Measurements from ENCODE around the gene ALKBH8.
"Not testable (repeated sequence)": the region's sequence is repeated elsewhere in the genome, so short reads cannot be mapped to it uniquely, and the experiment has no call there.

Gene ALKBH8

DNA sequence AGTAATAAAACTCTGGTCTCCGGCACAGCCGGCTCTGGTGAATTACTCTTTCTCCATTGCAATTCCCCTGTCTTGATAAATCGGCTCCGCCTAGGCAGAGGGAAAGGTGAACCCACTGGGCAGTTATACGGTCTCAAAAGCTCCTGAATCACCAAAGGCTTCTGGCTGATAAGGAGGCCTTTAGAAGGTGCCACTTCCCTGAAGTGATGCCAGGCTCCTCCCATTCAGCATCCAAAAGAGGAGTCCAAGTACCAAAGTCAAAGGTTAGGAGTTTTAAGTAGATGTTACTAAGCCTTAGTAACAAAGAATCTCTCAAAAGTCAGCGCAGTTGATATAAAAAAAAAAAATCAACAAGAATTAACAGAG is 11.8 kb upstream of the ALKBH8 start:
- no peak for DNase-seq (ENCODE audit: low read depth)

DNA sequence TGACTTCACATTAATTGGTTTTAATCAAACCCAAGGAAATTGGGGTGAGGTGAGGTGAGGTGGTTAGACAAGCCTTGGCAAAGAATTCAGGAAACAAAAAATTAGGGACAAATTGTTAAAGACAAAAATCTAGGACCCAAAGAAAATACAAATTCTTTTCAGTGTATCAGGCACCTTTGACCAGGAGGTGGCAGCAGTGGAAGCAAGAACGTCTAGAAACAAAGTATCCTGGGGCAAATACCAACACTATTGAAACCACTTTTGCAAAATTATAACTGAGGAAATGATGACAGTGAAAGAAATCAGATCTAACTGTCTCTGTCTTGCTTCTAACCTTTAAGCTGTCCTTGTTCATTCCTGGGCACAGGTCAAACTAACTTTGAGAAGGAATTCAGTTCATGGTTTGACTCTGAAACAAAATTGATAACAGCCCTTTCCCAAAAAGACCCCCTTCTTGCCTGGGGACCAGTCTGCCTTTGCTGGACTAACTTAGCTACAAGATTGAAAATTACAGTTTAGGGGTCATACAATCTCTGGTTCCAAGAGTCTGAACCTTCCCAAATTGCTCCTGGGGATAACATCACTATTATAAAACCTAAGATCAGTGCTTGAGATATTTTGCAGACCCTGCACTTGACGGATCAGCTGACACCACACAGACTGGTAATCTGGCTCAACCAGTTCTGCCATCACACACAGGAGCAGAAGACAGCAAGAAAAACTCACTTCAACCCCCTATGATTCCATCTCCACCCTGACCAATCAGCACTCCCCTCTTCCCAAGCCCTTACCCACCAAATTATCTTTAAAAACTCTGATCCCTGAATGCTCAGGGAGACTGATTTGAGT is 11.2 kb upstream of the ALKBH8 start:
- not testable (repeated sequence) for DNase-seq (ENCODE audit: low read depth)

DNA sequence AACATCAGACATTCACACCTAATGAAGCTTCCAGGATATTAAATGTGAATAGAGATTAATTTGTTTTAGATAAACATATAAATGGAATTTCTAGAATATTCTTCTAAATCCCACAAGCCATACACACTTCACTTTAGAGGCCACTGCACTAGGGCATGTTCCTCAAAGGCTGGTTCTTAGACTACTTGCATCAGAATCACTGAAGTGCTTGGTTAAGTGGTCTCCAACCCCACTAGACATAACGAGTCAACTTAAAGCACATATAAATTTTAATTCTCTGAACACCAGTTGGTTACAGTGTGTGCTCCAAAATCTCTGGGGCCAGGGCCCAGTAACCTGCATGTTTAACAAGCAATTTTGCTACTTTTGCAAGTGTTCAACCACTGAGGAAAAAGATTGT is 7.9 kb upstream of the ALKBH8 start:
- no peak for DNase-seq (ENCODE audit: low read depth)

DNA sequence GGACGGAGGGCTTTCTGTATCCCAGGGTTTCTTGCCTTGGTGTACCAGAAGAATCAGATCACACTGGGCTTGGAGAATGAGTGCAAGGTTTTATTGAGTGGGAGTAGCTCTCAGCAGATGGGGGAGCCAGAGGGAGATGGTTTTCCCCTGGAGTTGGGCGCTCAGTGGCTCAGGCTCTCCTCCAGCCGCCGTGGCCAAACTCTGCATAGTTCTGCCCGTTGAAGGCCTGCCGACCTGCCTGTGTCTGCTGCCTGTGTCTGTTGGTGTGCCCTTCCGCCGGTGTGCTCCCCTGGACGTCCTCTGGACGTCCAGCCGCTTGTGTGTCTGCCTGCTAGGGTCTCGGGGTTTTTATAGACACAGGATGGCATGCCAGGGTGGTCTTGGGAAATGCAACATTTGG is 4.5 kb upstream of the ALKBH8 start:
- no peak for DNase-seq (ENCODE audit: low read depth)

DNA sequence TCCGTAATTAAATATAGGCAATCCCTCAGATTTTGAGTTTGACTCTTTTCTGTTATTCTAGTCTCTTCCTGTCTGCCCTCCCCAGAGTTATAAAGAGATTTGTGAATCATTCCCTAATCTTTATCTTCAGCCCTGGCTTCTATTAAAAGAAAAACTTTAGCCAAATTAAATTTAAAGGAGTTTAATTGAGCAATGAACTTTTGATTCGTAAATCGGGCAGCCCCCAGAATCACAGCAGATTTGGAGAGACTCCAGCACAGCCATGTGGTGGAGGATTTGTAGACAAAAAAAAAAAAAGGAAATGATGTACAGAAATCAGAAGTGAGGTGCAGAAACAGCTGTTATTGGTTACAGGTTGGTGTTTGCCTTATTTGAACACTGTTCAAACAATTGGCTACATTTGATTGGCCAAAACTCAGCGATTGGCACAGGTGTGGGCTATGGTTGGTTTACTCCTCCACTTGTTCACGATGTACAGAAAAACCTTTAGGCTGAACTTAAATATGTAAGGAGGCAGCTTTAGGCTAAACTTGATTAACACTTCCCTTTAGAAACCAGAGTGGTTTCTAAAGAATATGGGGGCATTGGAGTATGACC is 2.3 kb upstream of the ALKBH8 start:
- no peak for DNase-seq (ENCODE audit: low read depth)

DNA sequence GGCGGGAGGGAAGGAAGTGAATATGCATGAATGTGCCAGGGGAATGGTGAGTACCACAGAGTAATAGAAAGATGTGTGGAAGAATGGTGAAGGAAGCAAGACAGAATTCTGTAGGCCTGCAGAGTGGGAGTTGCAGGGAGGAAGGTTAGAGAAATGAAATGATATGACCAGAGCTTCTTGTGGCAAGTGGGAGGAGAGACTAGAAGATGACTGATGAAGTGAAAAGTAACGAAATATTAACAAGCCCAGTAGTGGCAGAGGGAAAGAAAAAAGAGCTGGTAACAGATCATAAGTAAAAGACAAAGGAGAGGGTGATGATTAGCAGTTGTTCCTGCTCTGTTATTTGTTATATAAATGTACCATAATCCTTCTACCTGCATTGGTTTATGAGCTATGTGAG is 1.0 kb upstream of the ALKBH8 start:
- DNase-seq (ENCODE audit: low read depth) = no peak

DNA sequence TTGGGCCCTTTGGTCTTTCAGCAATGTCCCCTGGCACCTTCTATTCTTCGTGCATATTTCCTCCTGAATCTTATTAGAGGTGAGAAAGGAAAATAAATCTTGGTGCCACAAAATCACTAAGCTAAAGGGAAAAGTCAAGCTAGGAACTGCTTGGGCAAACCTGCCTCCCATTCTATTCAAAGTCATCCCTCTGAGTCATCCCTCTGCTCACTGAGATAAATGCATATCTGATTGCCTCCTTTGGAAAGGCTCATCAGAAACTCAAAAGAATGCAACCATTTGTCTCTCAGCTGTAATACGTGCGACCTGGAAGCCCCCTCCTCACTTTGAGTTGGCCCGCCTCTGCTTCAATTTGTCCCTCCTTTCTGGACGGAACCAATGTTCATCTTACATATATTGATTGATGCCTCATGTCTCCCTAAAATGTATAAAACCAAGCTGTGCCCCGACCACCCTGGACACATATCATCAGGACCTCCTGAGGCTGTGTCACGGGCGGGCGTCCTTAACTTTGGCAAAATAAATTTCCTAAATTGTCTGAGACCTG is 493 bp upstream of the ALKBH8 start:
- not testable (repeated sequence) for DNase-seq (ENCODE audit: low read depth)

DNA sequence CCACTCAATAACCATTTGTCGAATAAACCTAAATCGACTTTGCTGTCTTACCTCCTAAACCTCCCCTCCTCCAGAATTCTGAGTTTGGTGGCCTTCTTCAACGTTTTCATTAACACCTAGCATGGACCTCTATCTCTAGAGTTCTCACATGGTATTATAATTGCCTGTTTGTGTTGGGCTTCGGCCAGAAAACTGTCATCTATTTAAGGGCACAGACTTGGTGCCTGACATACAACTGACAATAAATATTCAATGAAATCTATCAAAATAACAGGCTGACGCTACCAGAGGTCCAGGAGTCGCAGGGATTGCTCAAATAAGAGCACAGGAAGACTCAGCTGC is 687 bp downstream of the ALKBH8 start:
- DNase-seq (ENCODE audit: low read depth) = no peak

DNA sequence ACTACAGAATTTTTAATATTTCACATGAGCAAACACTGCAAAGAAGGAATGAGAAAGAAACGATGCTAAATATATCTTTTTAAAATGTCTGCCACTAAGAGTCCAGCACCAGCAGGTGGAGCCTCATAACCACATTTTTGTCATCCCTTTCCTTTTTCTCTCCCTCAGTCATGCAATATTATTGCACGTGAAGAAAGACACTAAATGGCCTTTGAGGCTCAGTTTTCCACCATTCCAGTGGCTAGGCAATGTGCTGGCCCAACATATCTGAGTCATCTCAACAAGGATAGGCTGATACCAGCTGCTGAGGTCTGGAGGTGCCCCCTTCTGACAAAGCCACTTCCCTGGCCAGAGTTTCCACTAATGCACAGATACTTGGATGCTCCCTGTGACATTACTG is 1.8 kb downstream of the ALKBH8 start:
- DNase-seq (ENCODE audit: low read depth) = no peak

DNA sequence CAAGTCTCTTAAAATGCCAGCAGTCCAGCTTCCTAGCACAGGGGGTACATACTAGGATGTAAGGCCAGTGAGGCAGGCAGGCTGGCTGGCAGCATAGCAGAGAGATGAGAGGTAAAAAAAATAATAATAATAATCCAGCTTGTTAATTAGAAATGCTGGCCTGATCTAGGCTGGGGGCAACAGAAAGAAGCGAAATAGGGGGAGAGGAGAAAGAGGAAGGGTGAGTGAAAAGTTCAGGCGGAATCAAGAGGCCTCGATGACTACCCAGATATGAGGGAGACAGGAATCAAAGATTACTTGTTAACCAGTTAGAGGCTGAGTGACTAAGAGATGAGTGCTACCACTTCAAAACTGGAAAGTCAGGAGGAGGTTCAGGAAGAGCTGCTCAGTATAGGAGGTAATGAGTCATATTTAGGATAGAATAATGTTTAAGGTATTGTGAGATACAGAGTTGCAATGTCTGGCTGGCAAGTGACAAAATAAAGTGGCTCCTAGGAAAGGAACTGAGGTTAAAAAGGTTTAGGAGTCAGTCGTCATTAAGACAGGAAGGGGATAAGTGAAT is 2.8 kb downstream of the ALKBH8 start:
- DNase-seq (ENCODE audit: low read depth) = no peak

DNA sequence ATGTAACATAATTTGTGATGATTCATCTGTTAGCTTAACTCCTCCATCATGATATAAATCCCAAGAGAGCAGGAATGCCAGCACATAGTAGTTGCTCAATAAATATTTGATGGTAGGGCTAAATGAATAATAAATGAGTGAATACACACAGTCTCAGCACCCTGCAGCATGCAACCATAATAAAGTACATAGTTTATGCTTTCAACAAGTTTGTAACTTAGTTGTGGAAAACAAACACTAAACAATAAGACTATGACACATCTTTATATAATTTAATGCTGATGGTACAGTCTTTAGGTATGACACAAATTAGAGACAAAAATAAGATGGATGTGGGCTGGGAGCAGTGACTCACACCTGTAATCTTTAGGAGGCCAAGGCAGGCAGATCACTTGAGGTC is 3.8 kb downstream of the ALKBH8 start:
- DNase-seq (ENCODE audit: low read depth) = no peak

DNA sequence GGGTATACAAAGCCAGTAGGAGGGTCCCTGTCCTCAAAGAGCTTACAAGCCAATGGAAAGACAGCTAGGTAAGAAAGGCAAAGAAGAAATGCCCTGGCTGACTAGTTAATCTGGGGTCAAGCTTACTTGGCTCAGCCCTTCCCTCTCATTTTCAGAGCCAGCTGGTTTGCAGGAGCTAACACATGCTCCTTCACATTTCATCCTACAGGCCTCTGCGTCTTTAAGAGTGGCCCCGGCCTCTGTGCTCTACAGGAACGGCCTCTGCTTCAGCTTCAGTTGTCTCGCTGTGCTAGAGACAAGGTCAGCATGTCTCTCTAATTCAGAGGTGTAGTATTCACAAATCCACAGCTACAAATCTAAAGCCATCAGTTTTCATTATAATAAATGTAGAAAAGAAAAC is 15.2 kb downstream of the ALKBH8 start:
- no peak for DNase-seq (ENCODE audit: low read depth)

DNA sequence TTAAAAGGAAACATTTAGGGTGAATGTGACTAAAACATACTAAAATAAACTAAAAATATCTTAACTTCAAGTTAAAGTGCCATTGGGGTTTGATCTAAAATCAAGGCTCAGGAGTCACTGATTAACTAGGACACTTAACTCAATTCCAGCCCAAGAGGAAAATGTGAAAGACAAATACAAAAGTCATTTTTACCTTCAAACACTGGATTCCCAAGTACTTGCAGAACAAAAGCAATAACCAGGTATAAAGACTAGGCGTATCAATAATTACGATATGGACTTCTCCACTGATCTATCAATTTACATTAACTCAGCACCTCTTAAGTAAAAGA is 15.6 kb downstream of the ALKBH8 start:
- DNase-seq (ENCODE audit: low read depth) = no peak

DNA sequence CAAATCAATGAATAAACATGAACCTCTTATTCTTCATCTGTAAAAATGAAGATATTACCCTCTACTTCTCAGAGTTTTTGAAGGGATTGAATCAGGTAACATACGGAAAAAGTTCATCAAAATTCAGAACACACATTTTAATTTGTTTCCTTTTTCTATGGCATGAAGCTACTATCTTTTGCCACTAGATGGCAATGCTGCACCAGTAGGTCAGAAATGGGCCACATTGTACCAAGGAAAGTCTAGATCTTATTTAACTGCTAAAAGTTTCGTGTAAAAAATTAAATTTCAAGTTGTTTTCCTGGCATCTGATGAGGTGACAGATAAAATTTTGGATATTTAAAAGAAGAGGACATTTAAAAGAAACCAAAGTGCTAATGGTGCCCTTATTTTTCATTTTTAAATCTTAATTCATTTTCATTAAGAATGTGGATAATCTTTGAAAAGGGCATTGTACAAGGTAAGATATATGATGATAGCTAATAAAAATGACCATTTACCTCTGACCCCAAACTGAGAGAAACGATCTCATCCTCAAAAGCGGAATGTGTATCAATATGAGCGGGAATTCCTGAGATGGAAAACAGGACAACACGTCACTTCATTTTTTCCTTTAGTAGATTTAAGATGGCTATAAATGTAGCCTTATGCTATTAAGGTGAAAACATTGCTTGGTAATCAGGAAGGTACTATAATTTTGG is 16.1 kb downstream of the ALKBH8 start:
- DNase-seq (ENCODE audit: low read depth) = no peak

DNA sequence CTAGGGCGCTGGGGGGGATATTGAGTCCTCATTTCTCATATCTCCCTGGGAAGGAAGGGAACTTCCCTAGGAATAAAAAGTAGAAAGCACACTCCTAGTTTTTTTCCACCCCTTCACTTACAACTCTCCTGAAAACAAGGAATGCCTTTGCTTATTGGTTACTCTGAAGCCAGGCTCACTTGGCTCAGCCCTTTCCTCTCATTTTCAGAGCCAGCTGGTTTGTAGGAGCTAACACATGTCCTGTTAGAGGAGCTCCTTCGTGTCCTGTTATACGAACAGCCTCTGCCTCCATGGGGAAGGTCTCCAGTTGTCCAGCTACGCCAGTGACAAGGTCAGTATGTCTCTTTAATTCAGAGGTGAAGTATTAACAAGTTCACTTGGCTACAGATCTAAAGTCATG is 17.6 kb downstream of the ALKBH8 start:
- DNase-seq (ENCODE audit: low read depth) = no peak

DNA sequence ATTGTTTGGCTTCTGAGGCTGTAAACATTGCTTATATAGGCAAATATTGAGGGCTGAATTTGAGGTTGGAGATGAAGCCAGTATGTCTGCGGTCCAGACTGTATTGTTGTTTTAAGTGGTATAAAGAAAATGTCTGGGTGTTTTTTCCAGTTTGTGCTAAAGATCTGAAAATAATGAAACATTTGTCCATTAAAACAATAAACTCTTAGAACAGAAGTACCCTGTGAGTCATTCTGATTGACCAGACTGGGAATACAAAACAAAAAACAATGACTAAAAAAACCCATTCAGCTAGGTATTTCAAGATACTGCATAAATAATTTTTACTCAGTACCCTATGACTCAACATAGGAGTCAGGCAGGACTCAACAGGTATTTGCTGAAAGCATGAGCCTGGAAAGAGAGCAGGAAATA is 20.4 kb downstream of the ALKBH8 start:
- no peak for DNase-seq (ENCODE audit: low read depth)

DNA sequence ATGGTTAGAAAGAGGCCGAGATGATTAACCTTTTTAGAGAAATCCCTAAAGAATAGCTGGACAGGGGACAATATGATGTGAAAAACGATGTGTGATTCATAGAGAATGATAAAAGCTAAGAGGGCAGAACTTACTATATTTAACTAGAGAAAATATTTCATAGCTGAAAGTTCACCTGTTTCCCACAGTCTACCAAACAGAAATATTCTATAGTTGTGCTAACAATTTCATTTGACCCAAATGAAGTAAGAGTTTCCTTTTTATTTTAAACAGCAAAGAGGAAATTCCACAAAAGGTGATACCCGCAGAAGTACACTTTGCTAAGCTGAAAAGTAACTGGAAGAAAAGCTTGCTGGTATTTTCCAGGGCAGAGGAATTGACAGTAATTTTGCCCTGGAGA is 26.7 kb downstream of the ALKBH8 start:
- no peak for DNase-seq (ENCODE audit: low read depth)

DNA sequence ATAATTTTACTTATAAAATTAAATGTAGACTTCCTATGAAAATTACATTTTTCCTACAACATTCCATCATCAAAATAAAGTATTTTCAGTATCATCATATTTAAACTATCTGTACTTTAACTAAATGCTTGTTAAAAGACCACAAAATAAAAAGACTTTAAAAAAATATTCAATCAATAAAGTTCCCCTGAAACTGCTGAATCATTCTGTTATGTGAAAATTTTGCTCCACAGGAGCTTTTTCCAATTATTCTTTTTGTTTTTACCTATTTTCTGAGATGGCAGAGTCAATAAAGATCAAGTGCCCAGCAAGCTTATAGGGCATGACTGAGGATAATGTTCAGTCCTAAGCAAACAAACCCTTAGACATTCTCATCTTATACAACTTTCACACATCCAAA is 27.3 kb downstream of the ALKBH8 start:
- no peak for DNase-seq (ENCODE audit: low read depth)

DNA sequence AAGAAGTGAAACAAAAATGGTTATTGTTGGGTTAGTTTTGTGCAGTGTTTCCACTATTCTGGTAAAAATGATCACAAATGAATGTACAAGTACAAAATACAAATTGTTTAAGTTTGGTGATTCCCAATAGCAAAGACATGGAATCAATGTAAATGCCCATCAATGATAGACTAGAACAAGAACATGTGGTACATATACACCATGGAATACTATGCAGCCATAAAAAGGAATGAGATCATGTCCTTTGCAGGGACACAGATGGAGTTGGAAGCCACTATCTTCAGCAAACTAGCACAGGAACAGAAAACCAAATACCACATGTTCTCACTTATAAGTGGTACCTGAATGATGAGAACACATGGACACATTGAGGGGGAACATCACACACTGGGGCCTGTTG is 28.4 kb downstream of the ALKBH8 start:
- not testable (repeated sequence) for DNase-seq (ENCODE audit: low read depth)

DNA sequence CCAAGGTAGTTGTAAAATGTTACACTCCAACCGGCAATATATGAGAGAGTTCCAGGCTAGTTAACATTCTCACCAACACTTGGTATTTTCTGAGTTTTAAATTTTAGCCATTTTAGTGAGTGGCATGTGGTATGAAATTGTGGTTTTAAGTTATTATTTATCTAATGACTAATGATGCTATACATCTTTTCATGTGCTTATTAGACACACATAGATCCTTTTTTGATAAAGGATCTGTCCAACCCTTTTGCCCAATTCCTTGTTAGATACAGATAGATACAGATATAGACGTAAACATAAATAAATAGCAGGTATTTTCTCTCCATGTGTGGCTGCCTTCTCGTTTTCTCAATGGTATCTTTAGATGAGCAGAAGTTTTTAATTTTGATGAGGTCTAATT is 39.3 kb downstream of the ALKBH8 start:
- DNase-seq (ENCODE audit: low read depth) = no peak

DNA sequence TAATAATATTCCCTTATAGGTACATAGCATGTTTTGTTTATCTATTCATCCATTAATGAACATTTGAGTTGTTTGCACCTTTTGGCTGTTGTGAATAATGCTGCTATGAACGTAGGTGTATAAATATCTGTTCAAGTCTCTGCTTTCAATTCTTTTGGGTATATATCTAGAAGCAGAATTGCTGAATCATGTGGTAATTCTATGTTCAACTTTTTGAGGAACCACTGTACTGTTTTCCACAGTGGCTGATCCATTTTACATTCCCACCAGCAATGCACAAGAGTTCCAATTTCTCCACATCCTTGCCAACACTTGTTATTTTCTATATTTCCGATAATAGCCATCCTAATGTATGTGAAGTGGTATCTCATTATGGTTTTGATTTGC is 56.7 kb downstream of the ALKBH8 start:
- no peak for DNase-seq (ENCODE audit: low read depth)

DNA sequence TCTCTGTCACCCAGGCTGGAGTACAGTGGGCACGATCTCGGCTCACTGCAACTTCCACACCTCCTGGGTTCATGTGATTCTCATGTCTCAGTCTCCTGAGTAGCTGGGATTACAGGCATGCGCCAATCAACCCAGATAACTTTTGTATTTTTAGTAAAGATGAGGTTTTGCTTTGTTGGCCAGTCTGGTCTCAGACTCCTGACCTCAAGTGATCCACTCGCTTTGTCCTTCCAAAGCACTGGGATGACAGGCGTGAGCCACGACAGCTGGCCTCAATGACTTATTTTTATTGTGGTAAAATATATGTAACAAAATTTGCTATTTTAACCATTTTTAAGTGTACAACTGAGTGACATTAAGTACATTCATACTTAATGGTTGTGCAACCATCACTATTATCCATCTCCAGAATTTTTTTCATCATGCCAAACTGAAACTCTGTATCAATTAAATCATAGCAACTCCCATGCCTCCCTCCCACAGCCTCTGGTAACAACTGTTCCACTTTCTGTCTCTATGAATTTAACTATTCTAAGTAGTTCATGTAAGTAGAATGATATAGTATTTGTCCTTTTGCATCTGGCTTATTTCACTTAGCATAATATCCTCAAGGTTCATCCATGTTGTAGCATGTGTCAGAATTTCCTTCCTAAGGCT is 57.2 kb downstream of the ALKBH8 start:
- DNase-seq (ENCODE audit: low read depth) = no peak
